GM12865 (cell line): ENCODE data around the gene TUSC2.

Source experiments
- DNase-seq: peaks from one replicate; pipeline ENCODE4 v3.0.0; 2010; ENCODE audit warnings: low read depth
- H3K4me3 ChIP-seq: 2 replicates; pipeline ENCODE4 v1.5.1; 2011; ENCODE audit warnings: mild to moderate bottlenecking, low read depth, low read length, control low read depth
- CTCF ChIP-seq: IDR thresholded peaks from 2 replicates; pipeline ENCODE4 v1.5.1; 2011; ENCODE audit warnings: low read length, control low read depth, low read depth, inconsistent platforms; ENCODE audit not compliant: insufficient read depth; ENCODE audit errors: missing control alignments

The TUSC2 gene

DNA sequence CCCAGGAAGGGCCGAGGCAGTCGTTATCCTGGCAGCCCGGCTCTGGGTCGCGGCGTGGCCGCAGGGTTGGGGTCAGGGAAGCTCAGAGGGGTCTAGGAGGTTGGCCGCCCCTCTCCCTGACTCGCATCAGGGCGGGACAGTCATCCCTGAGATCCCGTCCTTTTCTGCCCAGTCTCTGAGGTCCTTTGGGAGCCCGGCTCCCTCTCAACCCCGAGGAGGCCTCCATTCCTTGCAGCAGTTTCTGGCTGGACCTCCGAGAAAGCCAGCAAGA, 6.0 kb downstream of the TUSC2 start:
- H3K4me3 ChIP-seq = peak overlapping the region; percentile 81
- no peak for TF ChIP-seq CTCF
- DNase-seq = no peak

DNA sequence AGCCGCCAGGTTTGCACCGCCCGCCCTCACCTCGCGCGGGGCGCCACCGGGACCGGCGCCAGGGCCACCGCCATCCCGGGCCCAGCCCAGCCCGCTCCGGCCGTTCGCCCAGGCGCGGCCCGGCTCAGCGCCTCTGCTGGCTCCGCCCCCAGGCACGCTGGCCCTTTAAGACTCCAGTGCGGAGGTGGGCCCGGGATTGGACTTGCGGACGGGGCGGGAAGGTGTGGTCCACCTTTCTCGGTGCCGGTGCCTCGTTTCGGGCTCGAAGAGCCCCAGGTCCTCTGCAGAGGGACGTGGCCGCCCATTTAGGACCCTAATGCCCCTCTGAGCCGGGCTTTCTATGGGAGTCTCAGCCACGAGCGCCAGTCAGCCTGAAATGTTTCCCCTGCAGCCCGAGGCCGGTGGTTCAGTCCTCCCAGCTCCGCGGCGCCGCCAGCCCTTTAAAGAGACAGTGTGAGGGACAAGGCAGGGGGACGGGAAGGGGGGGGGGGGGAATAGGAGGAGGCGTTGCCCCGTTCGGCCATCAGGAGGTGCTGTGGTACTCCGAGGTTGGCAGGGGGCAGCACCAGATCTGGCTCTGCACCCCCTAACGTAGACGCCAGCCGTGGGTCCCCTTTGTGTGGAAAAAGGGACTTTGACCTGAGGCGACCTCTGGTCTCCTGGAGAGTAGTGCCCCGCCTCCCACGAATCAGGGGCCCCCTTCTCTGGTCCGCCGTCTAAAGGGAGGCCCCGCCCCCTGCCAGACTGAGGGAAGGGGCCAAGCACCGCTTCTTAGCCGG, 6.5 kb downstream of the TUSC2 start:
- peak; percentile 91 for DNase-seq
- TF ChIP-seq CTCF = peak; percentile 56
- H3K4me3 ChIP-seq = peak overlapping the region; percentile 81

DNA sequence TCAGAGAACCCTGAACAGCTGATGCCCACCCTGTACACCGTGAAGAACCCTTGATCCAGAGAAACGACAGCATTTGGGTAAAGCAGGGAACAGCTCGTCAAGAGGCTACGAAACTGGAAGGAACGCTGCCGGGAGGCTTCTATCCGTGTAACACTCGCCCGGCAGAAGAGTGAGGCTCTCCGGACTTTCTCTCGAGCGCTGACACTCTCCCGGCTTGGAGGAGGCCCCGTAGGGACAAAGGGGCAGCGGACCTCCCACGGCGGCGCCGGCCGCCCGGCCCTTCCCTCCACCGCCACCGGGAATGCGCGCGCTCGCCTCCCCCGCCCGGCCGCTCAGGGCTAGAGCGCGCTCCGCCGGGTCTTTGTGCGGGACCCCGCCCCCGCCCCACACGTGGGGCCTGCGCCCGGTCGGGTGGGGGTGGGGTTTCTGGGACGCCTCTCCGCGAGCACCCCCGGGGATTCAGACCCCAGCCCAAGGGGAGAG, 7.1 kb downstream of the TUSC2 start:
- peak; percentile 71 for DNase-seq
- TF ChIP-seq CTCF = no peak
- peak overlapping the region; percentile 81 for H3K4me3 ChIP-seq

- peak overlapping the region; percentile 81 for H3K4me3 ChIP-seq
- DNase-seq = no peak
- no peak for TF ChIP-seq CTCF
These were observed 8.0 kb downstream of the TUSC2 start for GRCh38 chr3:50319894-50320625.

- DNase-seq = no peak
- H3K4me3 ChIP-seq = no peak overlapping the region
- no peak for TF ChIP-seq CTCF
These were observed 8.7 kb downstream of the TUSC2 start for GRCh38 chr3:50319181-50319893.

GRCh38 chr3:50318615-50319014, 9.4 kb downstream of the TUSC2 start:
- no peak for DNase-seq
- no peak for TF ChIP-seq CTCF
- H3K4me3 ChIP-seq = no peak overlapping the region
